HG03571 (cell line): ENCODE results near the gene HSD11B2.

Experiments used
- ATAC-seq: cut with Tn5 transposase; IDR thresholded peaks from one replicate; pipeline ENCODE4 v1.9.1; 2021; ENCODE audit not compliant: unreplicated experiment

The HSD11B2 gene

DNA sequence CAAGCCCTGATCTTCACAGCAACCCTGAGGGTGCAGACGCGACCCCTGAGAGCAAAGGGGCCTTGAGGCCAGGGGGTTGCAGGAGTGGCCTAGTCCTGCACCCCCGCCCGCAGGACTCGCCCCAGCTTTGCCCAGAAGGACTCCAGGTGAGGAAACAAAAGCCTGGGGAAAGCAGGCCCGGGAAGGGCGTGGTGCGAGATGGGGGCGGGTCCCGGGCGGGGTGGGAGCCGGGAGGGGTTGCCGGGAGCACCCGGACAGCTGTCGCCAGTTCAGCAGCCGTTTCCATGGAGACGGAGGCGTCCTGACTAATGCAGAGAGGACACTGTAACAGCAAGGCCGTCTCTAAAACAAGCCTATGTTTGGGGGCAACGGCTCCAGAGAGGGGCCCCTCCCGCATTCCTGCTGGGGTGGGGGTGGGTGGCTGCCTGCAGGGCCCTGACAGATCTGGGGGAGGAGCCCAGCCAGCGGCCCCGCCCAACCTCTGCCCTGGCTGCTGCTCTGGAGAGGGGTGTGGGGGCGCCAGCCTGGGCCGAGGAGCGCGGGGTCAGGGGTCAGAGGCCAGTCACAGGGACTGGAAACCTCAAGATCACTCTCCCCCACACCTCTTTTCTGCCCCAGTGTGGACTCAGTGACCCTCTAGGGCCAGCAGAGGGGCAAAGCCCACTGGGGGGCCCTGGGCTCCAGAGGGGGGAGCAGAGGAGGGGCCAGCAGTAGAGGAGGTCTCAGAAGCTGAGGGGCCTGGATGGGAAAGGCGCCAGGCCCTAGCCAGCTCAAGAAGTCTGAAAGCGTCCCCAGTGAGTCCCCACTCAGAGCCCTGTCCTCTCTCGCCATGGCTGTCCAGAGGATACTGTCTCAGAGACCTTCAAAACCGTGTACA is 34.5 kb upstream of the HSD11B2 start:
- ATAC-seq = no peak

DNA sequence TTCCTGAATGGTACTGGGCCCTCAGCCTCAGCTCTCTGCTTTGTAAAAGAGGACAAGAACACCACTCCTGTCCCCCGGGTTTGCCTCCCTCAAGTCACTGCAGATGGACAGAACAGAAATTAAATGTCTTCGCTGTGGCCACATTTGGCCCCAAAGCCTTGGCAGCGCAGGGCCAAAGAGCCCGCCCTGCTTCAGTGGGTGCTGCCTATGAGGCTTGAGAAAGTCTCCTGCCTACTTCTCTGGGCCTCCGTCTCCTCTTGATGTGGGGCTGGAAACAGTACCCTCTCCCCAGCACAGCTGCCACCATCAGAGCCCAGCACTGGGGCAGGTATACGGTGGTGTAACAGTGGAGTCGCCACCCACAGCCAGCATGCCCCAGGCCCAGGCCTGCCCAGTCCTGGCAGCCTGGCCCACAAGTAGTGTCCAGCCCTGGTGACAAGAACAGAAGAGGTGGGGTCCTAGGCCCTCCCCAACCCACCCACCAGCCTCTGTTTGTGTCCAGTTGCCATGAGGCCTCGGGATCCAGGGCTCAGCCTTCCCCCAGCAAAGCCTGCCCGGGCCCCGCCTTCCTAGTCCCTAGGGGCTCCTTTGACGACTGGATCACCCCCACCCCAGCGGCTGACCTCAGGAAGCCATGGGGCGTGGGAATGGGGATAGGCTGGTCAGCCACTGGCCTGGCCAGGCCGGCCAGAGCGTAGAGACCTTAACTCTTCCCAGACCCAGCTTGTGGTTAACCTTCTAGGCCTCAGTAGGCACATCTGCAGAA is 33.7 kb upstream of the HSD11B2 start:
- ATAC-seq = no peak

DNA sequence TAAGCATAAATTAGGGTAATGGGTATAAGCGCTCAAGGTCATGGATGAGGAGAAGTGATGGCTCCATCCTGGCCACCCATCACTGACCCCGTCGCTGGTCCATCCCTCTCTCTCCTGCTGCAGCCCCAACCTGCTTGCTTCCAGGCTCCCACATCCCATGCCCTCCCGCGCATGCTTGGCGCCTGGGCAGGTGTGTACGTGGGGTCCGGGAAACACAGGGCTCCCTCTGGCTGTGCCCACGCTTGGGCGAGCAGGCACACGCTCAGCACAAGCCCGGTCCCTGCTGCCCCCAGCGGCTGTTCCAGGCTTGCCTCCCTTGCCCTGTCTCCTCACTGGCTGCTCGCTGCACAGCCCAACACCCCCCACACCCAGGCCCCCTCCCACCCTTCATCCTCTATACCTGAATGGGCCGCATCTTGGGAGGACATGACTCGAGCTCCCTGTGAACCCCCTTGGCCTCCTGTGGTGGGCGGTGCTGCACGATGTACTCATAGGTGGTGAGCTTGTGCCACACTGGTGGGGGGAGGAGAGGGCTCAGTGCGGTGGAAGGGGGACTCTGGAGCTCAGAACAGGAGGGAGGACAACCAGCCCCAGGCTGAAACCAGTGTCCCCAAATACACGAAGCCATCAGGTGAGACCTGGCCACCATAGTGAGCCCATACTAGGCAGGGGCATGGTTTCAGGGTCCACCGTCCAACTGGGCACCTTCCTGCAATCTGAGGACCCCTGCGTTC is 32.9 kb upstream of the HSD11B2 start:
- no peak for ATAC-seq

DNA sequence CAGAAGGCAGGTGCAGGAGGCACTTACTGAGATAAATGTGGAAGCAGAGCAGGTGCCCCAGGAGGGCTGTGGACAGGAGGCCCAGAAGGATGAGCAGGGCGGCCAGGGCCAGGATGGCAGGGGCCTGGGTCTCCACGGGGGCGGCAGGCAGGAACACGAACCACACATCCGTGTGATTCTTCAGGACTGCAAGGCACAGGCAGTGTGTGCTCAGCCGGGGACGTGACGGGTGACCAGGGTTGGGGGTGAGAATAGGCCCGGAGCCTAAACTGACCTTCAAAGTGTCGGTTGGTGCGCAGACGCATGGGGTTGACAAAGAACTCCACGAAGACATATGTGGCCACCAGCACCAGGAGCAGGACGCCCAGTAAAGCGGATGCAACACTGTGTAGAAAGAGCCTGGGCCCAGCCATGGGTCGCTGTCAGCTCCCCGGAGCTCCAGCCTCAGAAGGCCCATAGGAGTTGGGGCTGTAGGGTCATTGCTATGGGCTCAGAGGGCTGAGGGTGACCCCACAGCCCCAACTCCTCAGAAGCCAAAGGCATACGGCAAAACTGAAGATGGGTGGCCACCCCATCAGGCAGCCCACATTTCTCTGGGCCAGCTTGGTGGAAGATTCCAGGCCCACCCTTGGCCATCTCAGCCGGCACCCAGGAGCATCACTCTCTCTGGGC is 32.2 kb upstream of the HSD11B2 start:
- no peak for ATAC-seq

DNA sequence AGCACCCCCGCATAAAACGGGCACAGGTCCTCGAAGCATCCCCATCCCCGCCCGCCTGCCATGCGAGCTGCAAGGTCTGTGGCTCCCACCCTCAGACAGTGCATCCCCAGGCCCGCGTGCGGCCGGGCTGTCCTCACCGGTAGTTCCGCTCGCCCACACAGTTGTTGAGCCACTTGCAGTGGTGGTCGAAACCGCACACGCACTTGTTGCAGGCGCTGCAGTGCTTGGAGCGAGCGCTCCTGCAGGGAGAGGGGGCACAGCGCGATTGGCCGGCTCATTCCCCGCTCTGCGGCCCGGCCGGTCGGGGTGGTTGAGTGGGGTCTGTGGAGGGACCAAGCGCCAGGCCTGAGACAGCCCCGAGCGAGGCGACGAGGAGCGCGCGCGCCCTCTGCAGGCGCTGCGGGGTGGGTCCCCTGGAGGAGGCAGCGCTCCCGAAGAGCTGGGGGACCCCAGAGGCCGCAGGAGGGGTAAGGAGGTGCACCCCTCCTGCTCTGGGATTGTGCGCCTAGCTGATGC is 31.6 kb upstream of the HSD11B2 start:
- ATAC-seq = no peak

DNA sequence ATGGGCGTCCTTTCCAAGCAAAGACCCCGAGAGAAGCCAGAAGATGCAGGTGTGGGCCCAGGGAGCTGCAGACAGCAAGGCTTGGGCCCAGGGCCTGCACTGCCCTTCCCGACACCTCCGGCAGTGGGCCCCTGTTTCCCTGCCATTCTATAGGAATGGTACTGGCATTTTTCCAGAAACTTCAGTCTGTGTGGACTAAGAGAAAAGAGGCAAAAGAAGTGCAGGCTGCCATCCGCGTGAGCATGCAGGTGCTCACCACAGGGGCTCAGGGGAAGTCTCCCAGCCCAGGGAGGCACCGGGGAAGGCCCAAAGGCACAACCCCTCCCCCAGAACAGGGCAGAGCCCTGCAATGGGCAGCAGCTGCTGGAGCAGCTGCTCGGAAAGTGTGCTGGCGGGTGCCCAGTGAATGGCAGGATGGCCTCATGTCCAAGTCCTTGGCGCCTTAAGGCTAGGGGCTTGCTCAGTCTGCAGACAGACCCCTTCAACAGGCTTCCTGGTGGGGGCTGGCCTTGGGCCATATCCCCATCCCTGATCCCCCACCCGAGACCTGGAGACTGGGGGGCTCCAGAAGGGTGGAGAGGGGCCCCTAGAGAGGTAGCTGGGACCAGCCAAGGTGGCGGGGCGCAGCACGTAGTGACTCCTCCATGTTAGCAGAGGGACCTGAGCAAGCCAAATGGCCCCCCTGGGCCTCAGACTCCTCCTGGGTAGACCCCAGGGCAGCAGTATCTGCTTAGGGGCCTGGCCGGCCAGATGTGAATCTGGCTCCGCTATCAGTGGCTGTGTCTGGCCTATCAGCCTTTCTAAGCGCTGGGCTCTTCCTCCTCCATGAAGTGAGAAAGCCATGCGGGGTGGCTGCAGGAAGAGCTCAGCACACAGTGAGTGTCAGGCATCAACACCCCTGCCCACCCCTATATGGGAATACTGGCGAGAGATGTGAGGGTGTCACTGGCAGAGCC is 30.9 kb upstream of the HSD11B2 start:
- no peak for ATAC-seq

DNA sequence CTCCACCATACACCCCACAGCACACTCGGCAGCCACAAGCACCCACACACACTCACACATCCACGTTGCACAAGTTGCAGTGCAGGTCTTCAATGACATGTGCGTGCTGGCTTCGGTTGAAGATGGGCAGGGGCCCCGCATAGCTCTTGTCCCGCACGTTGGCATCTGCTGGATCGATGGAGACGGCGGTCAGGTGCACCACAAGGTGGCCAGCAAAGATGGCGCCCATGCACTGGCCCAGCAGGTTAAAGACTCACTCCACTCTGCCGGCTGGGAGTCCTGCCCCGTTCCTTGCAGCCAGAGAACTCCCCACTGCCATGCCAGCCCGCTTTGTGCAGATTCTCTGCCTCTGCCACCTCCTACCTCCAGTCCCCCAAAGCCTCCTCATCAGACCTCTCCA is 30.0 kb upstream of the HSD11B2 start:
- no peak for ATAC-seq

DNA sequence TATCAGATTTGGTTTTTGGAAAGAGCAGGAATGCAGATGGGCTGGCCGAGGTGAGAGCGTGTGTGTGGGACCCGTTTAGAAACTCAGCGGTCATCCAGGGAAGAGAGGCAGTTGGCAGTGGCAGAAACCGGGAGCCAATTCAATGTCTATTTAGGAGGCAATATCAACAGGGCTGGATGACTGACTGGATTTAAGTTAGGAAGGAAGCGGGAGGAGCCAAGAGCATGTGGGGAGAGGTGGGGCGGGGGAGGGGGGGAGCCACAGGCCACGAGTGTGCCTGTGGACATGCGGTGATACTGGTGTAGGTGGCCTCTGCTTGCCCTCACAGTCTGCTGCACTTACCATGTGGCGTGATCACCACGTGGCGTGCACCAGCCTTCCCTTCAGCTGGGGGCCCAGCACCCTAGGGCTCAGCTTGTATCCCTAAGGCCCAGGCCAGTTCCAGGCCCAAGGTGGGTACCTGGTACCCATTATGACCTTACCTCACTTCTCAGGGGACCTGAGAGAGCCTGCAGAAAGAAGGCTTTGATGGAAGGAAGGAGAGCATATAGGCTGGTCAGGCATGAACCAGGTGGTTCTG is 26.9 kb upstream of the HSD11B2 start:
- no peak for ATAC-seq

DNA sequence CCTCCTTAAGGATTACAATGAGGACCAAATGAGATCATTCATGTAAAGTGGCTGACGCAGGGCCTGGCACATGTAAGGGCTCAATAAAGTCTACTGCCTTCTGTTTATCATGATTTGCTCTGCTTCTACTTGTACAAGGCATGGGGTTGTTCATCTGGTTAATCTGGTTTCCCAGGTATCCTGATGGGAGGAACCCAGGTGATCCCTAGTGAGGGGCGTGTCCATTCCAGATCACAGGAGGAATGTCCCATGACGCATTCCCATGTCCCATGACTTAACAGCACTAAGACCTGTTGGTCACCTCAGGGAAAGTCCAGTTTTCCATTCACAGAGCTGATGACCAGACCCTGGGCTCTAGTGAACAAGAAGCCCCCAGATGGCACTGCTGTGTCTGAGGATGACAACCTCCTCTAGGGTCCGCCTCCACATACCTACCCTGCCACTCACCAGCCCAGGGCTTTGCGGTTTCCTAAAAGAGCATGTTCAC is 26.1 kb upstream of the HSD11B2 start:
- no peak for ATAC-seq

DNA sequence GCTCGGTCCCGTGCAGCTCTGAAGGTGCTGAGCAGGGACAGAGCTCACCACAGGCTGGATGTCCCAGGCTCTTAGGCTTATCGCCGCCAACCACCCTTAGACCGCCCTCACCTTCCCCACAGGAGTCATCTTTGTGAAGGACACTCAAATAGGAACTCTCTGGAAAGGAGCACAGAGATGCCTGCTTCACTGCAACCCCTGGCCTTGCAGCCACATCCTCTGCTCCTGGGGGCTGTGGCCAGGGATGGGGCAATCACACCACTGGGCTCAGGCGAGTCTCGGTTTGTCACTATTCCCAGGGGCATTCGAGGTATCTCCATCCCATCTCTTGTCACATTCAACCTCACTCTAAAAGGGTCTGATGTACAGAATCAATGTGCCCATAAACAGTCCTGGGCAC is 25.6 kb upstream of the HSD11B2 start:
- ATAC-seq = no peak

DNA sequence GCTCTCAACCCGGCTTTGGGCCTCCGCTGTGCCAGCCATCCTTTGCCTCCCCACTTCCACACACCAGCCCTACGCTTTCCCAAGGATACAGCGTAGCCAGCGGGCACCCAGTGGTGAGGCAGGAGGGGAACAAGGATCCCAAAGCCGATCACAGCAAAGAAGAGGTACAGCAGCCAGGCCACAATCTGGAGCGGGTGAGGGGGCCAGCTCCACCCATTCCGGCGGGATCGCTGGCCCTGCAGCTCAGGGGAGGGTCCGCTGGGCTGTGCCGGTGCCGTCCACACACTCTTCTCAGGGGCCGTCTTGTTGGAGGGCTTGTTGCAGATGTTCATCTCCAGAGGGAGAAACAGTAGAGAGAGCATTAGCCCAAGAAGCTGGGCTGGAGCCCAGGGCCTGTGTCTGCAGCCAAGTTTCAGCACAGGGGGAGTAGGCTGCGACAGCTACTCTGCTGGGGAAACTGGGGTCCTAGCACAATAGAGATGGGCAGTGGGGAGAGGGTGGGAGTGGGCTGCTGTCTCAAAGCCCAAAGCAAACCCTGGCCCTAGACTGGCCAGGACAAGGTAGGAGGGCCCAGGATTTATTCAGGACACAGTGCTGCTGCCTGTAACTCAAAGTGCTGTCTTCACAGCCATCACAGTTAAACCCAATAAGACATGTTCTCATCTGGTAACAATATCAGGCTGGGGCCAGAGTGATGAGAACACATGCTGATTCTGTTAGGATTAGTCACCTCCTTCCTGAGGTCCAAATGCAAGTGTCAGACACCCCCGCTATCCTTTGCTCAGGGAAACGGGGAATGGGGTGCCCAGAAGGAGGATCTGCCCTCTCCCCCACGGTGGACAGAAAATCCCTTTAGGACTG is 24.6 kb upstream of the HSD11B2 start:
- no peak for ATAC-seq

DNA sequence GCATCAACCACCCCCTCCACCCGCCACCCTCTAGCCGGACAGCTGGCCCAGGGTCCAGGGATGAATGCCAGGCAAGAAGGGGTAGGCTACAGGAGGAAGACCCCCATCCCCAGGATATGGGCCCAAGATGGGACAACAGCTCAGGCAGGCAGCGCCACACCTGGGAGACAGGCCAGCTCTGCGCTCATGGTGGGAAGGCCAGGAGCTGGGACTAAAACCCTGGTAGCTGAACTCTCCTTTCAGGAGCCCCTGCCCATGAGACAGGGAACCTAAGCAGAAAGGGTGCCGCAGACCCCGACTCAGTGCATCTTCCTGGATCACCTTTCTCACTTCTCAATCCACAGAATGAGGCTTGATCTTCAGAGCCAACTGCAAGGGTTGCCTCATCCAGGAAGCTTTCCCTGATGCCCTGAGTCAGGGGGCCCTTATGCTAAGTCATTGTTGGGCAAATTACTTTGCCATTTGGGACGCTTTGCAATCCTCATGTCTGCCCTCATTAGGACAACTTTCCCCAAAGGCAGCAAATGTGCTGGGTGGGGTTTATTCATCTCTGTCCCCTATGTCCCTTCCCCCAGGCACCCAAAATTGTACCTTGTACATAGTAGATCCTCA is 23.6 kb upstream of the HSD11B2 start:
- no peak for ATAC-seq

DNA sequence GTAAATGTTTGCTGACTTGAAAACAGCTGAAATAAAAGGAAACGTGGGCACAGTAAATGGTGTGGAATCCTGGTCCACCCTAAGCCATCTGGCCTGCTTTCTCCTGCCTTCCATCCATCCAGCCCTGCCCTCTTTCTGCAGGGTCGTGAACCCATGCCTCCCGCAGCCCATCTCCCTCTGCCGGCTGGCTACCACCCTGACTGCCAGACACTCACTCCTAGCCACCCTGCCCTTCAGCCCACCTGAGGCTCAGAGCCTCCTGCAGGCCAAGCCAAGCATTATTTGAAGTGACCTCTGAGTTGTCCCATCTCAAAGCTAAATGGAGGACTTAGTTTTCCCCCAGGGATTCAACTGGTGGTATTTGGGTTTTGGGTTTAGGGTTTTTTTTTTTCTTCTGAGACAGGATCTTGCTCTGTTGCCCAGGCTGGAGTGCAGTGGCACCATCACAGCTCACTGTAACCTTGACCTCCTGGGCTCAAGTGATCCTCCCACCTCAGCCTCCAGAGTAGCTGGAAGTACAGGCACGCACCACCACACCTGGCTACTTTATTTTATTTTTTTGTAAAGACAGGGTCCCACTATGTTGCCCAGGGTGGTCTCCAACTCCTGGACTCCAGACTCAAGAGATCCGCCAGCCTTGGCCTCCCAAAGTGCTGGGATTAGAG is 23.0 kb upstream of the HSD11B2 start:
- ATAC-seq = no peak

DNA sequence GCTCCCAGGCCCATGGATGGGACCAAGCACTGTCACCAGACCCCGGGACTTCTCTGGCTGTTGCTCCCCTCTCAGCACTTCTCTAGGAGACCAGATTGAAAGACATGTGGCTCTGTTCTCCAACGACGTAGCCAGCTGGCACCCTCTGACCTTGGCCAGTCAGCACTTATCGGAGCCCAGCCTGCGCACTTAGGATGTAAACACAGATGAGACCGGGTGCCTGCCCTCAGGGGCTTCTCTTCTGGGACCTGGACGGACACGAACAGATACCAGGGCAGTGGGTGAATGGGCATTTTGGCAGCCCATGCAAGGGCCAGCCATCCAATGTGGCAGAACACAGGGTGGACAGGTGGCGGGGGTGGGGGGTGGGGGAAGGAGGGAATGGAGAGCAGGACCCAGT is 21.3 kb upstream of the HSD11B2 start:
- ATAC-seq = no peak

DNA sequence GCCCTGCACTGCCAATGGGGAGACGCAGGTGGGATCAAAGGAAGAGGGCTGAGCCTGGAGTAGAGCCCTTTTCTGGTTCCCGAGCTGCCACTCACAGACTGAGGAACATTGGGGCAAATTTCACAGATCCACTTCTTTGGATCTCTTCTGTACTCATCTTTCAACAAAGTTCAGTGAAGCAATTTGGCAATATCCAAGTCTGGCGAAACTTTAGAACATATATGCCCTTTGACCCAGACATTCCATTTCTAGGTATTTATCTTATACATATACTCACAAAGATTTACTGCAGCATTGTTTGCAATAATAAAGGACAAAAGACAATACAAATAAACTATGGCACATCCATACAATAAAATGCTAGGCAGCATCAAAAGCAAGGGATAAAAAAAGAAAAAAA is 19.6 kb upstream of the HSD11B2 start:
- no peak for ATAC-seq

DNA sequence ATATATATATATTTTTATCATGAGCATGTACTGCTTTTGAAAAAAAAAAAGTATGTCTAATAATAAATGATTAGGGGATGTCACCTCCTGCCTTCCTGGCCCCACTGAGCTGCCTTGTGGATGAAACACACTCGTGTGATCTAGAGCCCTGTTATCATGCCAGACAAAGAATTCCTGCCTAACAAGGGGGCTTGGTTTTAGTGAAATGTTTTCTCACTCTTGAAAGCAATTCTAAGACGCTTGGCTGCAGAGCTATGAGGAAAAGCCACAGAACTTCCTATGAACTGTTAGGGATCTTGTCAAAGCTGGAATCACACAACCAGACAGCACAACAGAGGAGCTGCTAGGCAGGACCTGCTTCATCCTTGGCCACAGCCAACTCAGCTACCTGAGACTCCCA is 18.6 kb upstream of the HSD11B2 start:
- ATAC-seq = no peak
